OCI-LY3 (cell line): Measurements from ENCODE around the gene PRDM11.

Source experiments
- CTCF ChIP-seq: fragments of 200-600, 300-600 bp; sonication (generic); IDR thresholded peaks from 2 replicates; pipeline ENCODE4 v1.5.1; 2014; ENCODE audit warnings: antibody characterized with exemption, low read length, low read depth
- EZH2phosphoT487 ChIP-seq: fragments of 200-600 bp; shearing (Covaris generic); IDR thresholded peaks from 2 replicates; pipeline ENCODE4 v1.6.1; 2018; ENCODE audit warnings: antibody characterized with exemption, mixed run types, low read depth

- TF ChIP-seq CTCF: no peak
- TF ChIP-seq EZH2phosphoT487: no peak
Measured at GRCh38 chr11:45225277-45225676, 78.8 kb downstream of the PRDM11 start.
